Liver (tissue), 3 donors: Measurements from ENCODE around the gene RALY.

Experiments
- CTCF ChIP-seq: fragments of 150-350 bp; IDR thresholded peaks from 2 replicates; pipeline ENCODE4 v1.5.1; 2017; ENCODE audit warnings: improper control_type of control experiment, low read depth, low read length; ENCODE audit not compliant: missing input control
- FOXA1 ChIP-seq: IDR thresholded peaks from 2 replicates; pipeline ENCODE4 v1.6.1; 2016; ENCODE audit warnings: antibody characterized with exemption
- JUND ChIP-seq, 2 donors: IDR thresholded peaks; 2 replicates each; pipeline ENCODE4 v1.6.1; 2016; ENCODE audit warnings: antibody characterized with exemption in 2 of 2
- MAX ChIP-seq: IDR thresholded peaks from 2 replicates; pipeline ENCODE4 v1.6.1; 2016; ENCODE audit warnings: antibody characterized with exemption
- RAD21 ChIP-seq, 2 donors: IDR thresholded peaks; 2 replicates each; pipeline ENCODE4 v1.6.1; 2016; ENCODE audit warnings: antibody characterized with exemption in 2 of 2, mild to moderate bottlenecking in 2 of 2
- REST ChIP-seq: IDR thresholded peaks from 2 replicates; pipeline ENCODE4 v1.6.1; 2016; ENCODE audit warnings: antibody characterized with exemption, mild to moderate bottlenecking
- donor health status: healthy.
- donor health status: healthy.

- TF ChIP-seq JUND (IDR thresholded peaks at IDR 0.05) (no peak), CTCF (no peak), RAD21 (IDR thresholded peaks at IDR 0.05) (no peak), FOXA1 (no peak), REST (no peak), MAX (no peak)
Measured at GRCh38 chr20:34040300-34040995, 46.7 kb downstream of the RALY start.
